ENCODE measurements around the gene VPS26B.
"Not testable (repeated sequence)": the region's sequence is repeated elsewhere in the genome, so short reads cannot be mapped to it uniquely, and the experiment has no call there.

The VPS26B gene

DNA sequence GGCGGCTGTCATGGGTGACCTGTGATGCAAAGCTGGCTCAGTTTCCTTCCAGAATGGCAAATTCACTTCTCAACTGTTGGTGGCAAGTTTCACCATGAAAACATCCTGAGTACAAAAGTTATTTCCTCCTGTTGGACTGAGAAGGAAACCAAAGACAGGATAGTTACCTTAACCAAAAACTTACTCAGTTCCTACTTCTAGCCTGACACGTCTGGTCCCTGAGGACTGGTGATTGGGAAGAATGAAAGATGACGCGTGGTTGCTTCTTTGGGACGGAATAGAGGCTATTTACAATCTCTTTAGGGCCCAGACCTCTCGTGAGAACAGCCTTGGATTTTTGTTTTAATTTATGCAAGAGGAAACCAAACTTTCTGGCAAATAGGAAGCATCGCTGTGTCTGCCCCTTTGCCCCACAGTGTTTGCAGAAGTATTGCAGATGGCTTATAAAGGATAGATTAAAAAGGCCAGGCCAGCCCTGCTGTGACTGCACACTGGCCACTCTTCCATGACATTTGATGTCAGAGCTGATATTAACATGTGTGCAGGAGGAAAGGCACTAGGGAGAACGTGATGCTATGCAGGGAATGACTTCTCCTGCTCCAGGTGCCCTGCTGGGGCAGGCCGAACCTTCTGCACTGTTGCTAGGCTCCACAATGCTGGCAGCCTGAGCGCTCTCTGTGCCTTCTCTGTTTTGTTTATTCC, 7.6 kb downstream of the VPS26B start:
- no peak for DNase-seq (ENCODE audit: low read depth)

DNA sequence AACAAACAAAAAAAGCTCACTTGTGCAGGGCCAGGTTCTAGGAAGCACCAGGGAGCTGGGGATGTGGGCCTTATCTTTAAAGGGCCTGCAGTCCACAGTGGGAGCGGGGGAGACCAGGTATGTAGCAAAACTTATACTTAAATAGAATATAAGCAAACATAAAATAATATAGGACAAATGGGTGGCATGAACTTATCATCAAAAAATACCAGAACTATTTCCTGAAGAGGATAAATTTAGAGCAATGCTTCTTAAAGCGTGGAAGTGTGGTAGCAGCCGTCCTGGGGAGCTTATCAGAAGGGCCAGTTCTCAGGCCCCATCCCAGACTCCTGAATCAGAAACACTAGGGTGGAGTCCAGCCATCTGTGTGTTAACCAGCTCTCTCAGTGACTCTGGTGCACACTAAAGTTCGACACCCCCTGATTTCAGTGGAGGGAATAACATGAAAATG, 9.3 kb downstream of the VPS26B start:
- no peak for DNase-seq (ENCODE audit: low read depth)

DNA sequence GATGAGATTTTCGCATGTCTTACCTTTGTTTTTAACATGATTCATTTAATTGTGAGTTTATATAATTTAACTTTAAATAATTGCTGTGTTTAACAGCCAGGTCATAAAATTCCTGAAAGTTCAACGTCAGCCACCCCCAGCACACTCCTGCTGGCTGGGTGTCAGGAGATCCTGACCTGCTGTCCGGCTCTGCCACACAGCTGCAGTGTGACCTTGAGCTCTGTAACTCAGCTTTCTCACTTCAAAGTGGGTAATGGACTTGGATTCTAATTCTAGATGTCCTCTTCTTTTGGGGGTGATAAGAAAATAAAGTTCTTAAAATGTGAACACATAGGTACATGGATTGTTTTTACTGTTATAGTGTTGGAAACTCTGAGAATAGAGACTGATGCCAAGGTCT, 10.9 kb downstream of the VPS26B start:
- DNase-seq (ENCODE audit: low read depth), result no peak

DNA sequence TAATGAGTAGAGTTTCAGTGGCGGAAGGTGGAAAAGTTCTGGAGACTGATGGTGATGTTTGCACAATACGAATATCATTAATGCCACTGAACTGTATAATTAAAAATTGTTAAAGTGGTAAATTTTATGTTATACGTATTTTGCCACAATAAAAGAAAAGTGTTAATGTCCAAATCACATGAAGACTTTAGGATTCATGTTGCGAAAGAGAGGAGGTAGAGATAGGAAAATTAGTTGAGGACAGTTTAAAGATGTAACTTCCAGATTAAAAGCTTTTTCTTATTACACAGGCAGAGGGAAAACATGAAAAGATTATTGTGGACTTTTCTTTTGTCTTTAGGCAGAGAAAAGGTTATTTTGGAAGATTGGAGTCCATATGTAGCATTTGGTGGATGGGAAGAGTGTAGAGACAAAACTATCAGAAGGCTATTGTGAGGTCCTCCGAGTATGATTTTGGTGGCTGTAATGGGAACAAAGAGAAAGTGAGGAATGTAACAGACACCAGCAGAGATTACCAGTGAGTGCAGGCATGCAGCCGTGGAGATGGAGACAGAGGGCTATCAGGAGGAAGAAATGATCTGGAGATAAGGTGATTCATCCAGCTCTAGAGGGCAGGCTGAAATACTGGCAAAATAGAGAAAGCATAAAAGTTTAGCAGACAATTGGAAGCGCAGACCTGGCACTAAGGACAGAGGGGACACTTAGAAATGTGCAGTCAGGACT, 12.5 kb downstream of the VPS26B start:
- DNase-seq (ENCODE audit: low read depth), result no peak

DNA sequence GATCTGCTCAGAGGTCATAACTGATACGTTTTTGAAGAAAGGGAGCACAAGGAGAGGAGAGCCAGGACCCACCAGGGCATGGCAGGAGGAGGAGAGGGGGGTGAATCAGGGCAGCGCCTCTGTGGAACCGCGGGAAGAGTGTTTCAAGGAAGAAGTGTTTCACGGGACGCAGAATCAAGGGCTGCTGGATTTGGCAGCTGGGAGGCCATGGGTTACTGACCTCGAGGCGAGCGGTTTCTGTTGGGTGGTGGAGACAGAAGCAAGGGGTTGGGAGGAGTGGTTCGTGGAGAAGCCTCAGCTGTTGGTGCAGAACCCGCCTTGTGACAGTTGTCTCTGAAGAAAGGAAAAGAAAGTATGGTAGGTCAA, 13.1 kb downstream of the VPS26B start:
- DNase-seq (ENCODE audit: low read depth), result no peak

DNA sequence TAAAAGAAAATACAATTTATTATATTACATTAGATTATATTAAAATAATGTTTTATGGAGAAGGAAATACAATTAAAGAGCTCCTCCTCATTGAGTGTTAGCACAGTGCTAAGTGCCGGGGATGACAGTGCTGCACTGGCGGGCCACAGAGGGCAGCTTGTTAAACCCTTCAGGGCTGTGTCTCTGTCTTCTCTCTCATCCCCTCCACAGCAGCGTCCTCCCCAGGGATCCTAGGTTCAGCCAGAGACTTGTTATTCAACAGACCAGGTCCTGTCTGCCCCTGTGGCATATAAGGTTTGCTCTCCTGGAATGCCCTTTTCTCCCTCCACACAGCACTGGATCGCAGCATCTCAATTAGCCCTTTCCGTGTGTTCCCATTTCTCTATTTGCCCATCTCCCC, 14.5 kb downstream of the VPS26B start:
- DNase-seq (ENCODE audit: low read depth), result no peak

DNA sequence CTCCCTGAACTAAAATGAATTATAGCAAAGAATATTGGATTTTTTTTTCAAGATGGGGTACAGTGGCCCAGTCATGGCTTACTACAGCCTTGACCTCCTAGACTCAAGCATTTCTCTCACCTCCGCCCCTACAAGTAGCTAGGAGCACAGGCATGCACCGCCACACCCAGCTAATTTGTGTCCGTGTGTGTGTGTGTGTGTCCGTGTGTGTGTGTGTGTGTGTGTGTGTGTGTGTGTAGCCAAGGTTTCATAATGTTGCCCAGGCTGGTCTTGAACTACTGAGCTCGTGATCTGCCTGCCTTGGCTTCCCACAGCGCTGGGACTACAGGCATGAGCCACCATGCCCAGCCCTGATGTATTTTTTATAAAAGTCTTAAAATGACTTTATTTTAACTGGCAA, 16.1 kb downstream of the VPS26B start:
- no peak for DNase-seq (ENCODE audit: low read depth)

DNA sequence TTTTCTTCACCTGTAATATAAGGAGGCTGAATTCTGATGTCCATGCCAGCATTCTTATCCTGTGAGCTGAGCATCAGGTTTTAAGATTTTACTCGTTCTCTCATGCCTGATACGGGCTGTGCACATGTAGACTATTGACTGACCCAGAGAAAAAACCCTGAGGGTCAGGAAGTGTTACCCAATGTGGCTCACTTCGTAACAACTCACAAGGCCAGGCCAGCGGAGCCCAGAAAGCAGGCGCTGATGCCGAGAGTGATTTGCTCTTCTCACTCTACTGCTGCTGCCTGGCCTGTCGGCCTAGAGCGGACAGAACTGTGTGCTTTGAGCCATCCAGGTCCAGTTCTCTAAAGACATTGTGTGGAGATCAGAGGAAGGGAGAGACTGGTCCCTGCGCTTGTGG, 17.9 kb downstream of the VPS26B start:
- no peak for DNase-seq (ENCODE audit: low read depth)

DNA sequence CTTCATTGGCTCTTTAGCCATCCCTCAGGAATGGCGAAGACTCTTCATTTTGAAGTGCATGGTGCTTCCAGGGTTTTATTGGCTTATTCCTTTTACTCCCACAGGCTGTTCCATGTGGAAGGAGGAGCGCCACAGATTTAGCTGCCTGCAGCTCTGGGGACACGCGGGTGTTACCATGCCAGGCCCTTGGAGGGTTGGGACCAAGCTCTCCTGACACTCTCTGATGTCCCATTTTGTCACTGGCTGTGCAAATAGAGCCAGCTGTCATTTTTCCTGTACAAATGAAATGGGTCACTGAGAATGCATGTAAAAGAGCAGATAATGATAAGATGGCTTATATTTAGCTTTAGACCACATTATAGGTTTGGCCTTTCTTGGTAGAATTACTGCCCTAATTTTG, 19.4 kb downstream of the VPS26B start:
- no peak for DNase-seq (ENCODE audit: low read depth)

DNA sequence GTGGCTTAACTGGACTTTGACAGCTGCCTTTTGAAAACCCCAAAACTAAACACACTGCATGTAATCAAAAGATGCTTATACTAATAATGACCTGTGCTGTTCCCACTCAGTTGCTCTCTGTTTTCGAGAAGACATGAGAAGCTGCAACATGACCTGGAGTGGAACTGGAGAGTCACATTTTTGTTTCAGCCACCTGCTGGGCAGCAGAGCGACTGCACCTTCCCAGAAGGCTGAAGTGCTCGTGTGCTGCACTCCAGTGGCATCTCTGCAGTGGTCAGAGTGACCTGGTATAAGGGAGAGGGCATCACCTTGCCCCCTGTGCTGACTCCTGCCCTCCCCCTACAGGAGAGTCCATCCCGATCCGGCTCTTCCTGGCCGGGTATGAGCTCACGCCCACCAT, 20.1 kb downstream of the VPS26B start:
- DNase-seq (ENCODE audit: low read depth), result no peak

DNA sequence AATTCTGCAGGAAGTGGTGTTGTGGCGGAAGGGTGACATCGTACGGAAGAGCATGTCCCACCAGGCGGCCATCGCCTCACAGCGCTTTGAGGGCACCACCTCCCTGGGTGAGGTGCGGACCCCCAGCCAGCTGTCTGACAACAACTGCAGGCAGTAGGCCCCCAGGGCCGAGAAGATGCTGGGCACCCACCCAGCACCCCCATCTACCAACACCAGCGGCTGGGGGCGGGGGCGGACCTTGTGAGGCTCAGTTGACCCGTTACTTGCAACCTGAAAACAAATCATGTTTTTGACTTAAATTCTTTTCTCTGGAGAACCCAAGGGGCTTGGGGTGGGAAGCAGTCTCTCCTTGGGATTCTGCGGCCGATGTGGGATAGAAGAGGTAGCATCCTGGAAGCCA, 21.0 kb downstream of the VPS26B start:
- no peak for DNase-seq (ENCODE audit: low read depth)

DNA sequence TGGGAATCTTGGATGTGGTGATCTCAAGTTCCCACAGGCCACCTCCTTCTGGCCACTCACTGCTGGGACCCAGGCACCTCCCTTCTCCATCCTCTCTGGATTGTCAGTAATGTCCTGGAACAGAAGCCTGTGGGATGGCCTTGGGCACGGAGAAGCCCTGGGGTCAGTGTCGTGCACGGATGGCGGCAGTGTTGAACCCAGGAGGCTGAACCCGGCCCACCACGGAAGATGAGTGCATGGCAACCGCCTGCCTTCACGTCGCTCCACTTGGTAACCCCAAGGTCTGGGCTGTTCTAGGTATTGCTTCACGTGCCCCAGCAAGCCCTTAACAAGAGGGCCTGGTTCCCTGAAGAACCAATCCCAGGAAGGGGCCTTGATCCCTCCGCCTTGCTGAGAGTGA, 21.6 kb downstream of the VPS26B start:
- DNase-seq (ENCODE audit: low read depth), result no peak

DNA sequence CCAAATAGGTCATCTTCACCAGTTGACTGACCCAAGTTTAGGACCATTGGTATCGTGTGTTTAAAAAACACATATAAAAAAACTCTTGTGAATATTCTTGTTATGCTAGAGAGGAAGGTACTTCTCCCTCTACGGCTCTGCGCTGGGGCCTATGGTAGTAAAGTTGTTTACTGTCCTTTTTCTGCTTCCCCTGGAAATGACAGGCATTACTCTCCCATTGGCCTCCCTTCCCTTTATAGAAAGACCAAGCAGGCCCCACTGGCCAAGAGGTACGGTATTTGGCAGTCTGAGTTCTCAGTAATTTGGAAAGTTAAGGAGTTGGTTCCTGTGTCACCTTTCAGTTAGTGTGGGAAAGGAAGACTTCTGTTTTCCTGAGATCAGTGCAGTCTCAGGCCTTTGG, 22.2 kb downstream of the VPS26B start:
- no peak for DNase-seq (ENCODE audit: low read depth)

DNA sequence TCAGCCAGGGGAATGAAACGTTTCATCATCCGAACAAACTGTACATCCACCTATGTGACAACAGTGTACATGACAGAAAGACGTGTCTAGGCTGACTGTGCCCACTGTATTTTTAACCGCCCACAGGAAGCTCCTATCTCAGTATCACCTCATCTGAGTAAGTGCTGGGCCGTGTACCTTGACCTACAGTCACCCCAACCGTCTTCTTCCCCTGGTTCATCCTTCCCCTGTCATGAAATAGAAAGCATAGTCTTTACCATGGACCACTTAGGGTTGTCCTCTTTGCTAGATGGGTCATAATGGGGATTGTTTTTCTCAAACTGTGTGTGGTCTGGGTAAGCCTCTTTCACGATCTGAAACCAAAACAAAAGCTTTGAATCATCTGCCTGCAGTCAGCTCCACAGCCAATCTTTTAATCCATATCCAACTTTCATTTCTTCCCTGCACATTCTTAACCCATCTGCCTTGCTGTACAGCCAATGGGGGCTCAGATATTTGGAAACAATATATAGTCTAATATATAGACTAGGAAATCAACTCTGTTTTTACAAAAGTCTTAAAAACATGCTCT, 24.5 kb downstream of the VPS26B start:
- DNase-seq (ENCODE audit: low read depth), result no peak

DNA sequence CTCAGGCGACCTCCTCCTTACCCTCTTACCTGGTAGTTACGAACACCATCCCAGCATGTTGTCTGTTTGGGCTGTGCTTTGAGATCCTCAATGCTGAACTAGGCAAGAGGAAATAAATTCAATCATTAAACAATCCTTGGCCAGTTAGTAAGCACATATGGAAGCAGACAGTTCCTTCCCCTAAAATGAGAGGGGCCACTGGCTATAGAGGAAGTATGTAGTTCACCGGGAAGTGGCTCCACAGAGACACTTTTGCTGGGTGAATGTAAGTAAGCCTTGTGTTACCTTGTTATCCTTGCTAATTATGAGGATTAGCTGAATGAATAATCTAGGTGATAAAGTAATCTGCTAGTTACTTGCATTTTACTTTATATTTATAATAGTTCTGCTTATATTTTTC, 25.8 kb downstream of the VPS26B start:
- DNase-seq (ENCODE audit: low read depth), result no peak

DNA sequence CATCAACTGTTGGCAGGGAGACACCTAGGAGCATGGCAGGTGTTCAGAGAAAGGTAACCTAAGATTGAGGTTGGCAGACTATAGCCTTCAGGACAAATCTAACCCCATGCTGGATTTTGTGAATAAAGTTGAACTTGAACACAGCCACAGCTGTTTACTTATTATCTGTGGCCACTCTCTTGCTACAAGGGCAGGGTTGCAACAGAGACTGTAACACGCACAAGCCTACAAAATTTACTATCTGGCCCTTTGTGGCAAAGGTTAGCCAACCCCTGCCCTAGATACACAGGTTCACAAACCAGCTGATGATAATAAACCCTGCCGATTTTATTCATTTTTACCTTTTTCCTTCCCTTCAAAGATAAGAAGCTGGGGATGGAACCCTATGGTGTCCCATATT, 26.2 kb downstream of the VPS26B start:
- no peak for DNase-seq (ENCODE audit: low read depth)

DNA sequence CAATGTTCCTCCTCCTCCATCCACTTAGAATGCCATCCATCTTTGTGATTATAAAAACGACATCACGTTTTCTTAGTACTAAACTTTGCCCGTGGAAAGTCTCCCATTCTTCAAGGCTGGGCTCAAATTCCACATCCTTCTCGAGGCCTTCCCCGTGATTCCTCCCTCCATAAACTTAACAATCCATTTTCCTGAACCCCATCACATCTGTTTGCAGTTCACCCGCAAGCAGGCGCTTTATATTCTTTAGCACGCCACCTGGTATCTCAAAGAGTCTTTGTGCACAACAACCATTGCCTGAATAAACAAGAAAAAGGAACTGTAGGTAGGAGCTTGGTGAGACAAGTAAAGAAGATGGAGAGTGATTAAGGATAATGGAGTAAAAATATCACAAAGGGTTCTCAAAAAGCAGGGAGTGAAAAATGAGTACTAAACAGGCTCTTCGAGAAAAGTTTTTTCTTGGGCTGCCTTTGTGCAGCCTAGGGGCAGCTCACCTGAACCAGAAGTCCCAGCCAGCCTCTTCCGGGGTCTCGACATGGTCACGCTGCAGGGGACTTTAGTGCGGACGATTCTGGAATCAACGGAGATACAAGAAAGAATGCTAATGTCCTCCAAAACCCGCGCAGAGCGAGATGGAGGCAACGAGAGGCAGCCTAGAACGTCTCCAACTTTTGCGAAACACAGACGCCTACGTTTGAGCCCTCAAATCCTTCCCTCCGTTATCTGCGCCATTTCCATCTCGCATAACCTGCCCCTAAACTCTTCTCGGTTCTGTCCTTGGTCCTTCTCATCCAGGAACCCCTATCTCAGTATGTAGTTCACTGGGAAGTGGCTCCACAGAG, 28.1 kb downstream of the VPS26B start:
- DNase-seq (ENCODE audit: low read depth), result no peak

DNA sequence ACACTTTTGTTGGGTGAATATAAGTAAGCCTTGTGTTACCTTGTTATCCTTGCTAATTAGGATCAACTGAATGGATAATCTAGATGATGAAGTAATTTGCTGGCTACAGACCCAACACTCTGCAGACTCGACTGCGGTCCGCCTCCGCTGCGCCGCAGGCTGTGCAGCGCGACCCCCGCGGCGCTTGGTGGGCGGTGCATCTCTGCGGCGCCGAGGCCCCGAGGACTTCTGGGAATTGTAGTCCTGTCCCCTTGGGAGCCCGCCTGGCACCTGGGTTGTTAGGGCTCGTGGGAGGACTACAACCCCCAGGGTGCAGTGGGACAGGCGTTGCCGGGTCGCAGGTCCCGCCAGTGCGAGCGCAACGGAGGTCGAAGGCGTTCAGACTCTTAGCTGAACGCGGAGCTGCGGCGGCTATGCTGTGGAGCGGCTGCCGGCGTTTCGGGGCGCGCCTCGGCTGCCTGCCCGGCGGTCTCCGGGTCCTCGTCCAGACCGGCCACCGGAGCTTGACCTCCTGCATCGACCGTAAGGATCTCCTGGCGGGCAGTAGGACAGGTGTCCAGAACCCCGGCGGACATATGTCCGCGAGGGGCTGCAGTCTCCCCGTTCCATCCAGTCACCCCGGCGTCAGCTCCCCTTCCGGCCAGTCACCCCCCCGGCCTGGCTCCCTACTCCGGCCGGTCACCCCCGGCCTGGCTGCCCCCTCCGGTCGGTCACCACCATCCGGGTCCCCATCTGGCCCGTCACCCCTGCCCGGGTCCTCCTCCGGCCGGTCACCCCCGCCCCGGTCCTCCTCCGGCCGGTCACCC, 28.9 kb downstream of the VPS26B start, which contains the start of the genes ACAD8 and THYN1:
Gene ACAD8 (plus strand): TSS at position 381 of the 806 bp plus-strand sequence. CDS start 33 bp downstream, at position 414.
Gene THYN1 (minus strand): TSS at position 165 of the 806 bp plus-strand sequence. CDS start 470 bp downstream, outside the sequence.
- peak; percentile 94 for DNase-seq (ENCODE audit: low read depth)

DNA sequence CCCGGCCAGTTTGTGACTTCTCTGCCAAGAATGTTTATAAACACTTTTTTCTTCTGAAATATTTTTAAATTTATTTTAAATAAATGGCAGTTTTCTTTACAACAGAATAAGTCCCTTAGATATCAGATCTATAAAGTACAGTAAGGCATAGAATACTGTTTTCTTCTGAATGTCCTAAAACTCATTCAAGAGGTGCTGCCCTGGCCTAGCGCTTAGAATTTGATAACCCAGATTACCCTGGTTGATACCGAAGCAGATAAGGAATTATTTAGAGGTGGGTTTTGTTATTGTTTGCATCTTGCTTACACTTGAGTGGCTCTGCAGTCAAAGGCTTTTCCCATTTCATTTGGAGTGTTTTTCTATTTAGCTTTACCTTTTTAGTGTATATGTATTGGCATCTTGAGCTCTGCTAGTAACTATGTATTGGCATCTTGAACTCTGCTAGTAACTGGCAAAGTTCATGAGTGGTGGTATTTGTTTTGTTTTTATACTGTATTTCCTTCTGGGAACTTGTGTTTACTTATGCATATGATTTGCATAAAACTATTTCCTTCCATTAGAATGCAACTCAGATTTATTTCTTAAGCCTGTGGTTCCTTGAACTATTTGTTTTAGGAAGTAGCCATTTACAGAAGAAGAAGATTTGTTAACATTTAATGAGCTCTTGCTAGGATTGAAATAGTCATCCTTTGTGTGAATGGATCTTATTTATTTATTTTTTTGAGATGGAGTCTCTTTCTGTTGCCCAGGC, 30.1 kb downstream of the VPS26B start:
- DNase-seq (ENCODE audit: low read depth), result no peak

DNA sequence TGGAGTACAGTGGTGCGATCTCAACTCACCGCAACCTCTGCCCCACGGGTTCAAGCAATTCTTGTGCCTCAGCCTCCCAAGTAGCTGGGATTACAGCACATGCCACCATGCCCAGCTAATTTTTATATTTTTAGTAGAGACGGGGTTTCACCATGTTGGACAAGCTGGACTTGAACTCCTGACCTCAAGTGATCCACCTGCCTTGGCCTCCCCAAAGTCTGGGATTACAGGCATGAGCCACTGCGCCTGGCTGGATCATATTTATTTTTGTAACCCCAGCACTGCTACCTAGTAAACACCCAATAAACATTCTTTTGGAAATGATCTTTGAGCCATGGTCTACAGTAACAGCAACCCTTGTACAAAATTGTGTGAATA, 30.7 kb downstream of the VPS26B start:
- DNase-seq (ENCODE audit: low read depth), result not testable (repeated sequence)

DNA sequence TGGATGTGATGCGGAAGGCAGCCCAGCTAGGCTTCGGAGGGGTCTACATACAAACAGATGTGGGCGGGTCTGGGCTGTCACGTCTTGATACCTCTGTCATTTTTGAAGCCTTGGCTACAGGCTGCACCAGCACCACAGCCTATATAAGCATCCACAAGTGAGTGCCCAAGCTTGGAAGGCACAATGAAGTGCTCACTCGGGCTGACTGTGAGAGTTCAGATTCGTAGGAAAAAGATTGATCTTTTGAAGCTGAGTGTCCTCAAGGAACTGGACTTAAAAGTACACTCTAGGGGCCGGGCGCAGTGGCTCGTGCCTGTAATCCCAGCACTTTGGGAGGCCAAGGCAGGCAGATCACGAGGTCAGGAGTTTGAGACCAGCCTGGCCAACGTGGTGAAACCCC, 32.6 kb downstream of the VPS26B start:
- DNase-seq (ENCODE audit: low read depth), result no peak

Data from stimulated activated CD4-positive, alpha-beta T cell treated with anti-CD3 and anti-CD28 coated beads, Interleukin-2, amount 100 ng/mL, for 4 hours (primary cell).